HepG2 (cell line): ENCODE data around the gene PLOD2.

ENCODE experiments used
- ATF1 ChIP-seq: IDR thresholded peaks from 2 replicates; pipeline ENCODE4 v1.6.1; 2016; ENCODE audit warnings: mild to moderate bottlenecking, control low read depth
- BHLHE40 ChIP-seq: IDR thresholded peaks from 2 replicates; pipeline ENCODE4 v1.6.1; 2011; ENCODE audit warnings: low read length, improper control_type of control experiment
- CTCF ChIP-seq: sonication (generic); formaldehyde crosslinking; IDR thresholded peaks from 2 replicates; pipeline ENCODE4 v1.5.0; 2020; ENCODE audit warnings: mild to moderate bottlenecking, missing genetic modification reagents, moderate library complexity
- EZH2 ChIP-seq: conservative IDR thresholded peaks from 2 replicates; pipeline ENCODE4 v1.6.1; 2012; ENCODE audit warnings: mild to moderate bottlenecking, low read depth, low read length, moderate library complexity
- FOXM1 ChIP-seq: sonication (generic); formaldehyde crosslinking; IDR thresholded peaks from 2 replicates; pipeline ENCODE4 v1.5.0; 2020; ENCODE audit warnings: missing genetic modification reagents
- GABPA ChIP-seq, 2 experiments: IDR thresholded peaks; 2 replicates each; pipeline ENCODE4 v1.6.1; 2011 to 2016; ENCODE audit warnings: low read depth in 2 of 2, low read length in 1 of 2, missing biosample characterization in 1 of 2, missing genetic modification characterization in 1 of 2
- MYC ChIP-seq: sonication (generic); formaldehyde crosslinking; IDR thresholded peaks from 2 replicates; pipeline ENCODE4 v1.9.0; 2021; ENCODE audit warnings: missing genetic modification reagents, borderline replicate concordance
- STAG1 ChIP-seq: sonication (generic); formaldehyde crosslinking; IDR thresholded peaks from 2 replicates; pipeline ENCODE4 v1.4.0; 2020; ENCODE audit warnings: missing genetic modification reagents
- ZNF143 ChIP-seq: sonication (generic); formaldehyde crosslinking; IDR thresholded peaks from 2 replicates; pipeline ENCODE4 v1.4.0; 2020; ENCODE audit warnings: missing genetic modification reagents
- ZNF503 ChIP-seq: sonication (generic); formaldehyde crosslinking; IDR thresholded peaks from 2 replicates; pipeline ENCODE4 v1.4.0; 2020; ENCODE audit warnings: missing genetic modification reagents

- TF ChIP-seq GABPA (IDR thresholded peaks at IDR 0.05; ENCODE audit: low read depth, low read length) (no peak), GABPA (CRISPR knock-in tag; IDR thresholded peaks at IDR 0.05; ENCODE audit: low read depth) (no peak), EZH2 (no peak), CTCF (CRISPR knock-in tag) (no peak), FOXM1 (no peak), BHLHE40 (no peak), MYC (no peak), ZNF143 (no peak), STAG1 (no peak), ZNF503 (CRISPR knock-in tag) (no peak), ATF1 (no peak)
These were observed 75.3 kb downstream of the PLOD2 start for GRCh38 chr3:146085678-146086077.
